Trophoblast cell (in vitro differentiated cells and primary cell): ENCODE results near the gene KLHL26. TPM values are rescaled to one million over a fixed set of nuclear protein-coding genes. Genes with fewer than 3 reads are reported as not detected.

Experiments
- DNase-seq, 2 donors: peaks; one replicate each; pipeline ENCODE4 v3.0.0-alpha.2; 2016
- H2AFZ ChIP-seq: 2 replicates; pipeline ENCODE4 v1.6.1; 2013; ENCODE audit warnings: low read length, moderate library complexity, mild to moderate bottlenecking; ENCODE audit not compliant: insufficient read depth, poor library complexity
- H2AK5ac ChIP-seq: 2 replicates; pipeline ENCODE4 v1.6.1; 2013; ENCODE audit warnings: mild to moderate bottlenecking, low read length
- H2BK120ac ChIP-seq: 2 replicates; pipeline ENCODE4 v1.6.1; 2013; ENCODE audit warnings: low read length, mild to moderate bottlenecking, moderate library complexity; ENCODE audit not compliant: insufficient read depth, poor library complexity
- H2BK12ac ChIP-seq: 2 replicates; pipeline ENCODE4 v1.6.1; 2013; ENCODE audit warnings: mild to moderate bottlenecking, low read length, moderate library complexity
- H2BK5ac ChIP-seq: 2 replicates; pipeline ENCODE4 v1.6.1; 2013; ENCODE audit warnings: low read length, low read depth, moderate library complexity, mild to moderate bottlenecking; ENCODE audit not compliant: poor library complexity
- H3K14ac ChIP-seq: 2 replicates; pipeline ENCODE4 v1.6.1; 2013; ENCODE audit warnings: mild to moderate bottlenecking, low read length
- H3K18ac ChIP-seq: 2 replicates; pipeline ENCODE4 v1.6.1; 2013; ENCODE audit warnings: mild to moderate bottlenecking, low read length
- H3K23ac ChIP-seq: 2 replicates; pipeline ENCODE4 v1.6.1; 2013; ENCODE audit warnings: low read length
- H3K27ac ChIP-seq: 2 replicates; pipeline ENCODE4 v1.5.1; 2013; ENCODE audit warnings: low read depth, mild to moderate bottlenecking, inconsistent platforms, low read length, moderate library complexity
- H3K27me3 ChIP-seq: 2 replicates; pipeline ENCODE4 v1.6.1; 2013; ENCODE audit warnings: inconsistent platforms, mild to moderate bottlenecking, low read length, moderate library complexity; ENCODE audit not compliant: insufficient read depth
- H3K36me3 ChIP-seq, 2 experiments: 1 replicate in 1 of 2; 2 replicates in 1 of 2; pipeline ENCODE4 v1.6.1; 2013; ENCODE audit warnings: low read length in 2 of 2, mild to moderate bottlenecking in 2 of 2, moderate library complexity in 1 of 2; ENCODE audit not compliant: insufficient read depth in 2 of 2, control insufficient read depth in 1 of 2
- H3K4ac ChIP-seq: 2 replicates; pipeline ENCODE4 v1.6.1; 2013; ENCODE audit warnings: low read depth, mild to moderate bottlenecking, low read length, moderate library complexity
- H3K4me1 ChIP-seq, 2 experiments: 1 replicate in 1 of 2; 2 replicates in 1 of 2; pipeline ENCODE4 v1.6.1; 2013; ENCODE audit warnings: low read length in 2 of 2, mild to moderate bottlenecking in 2 of 2, moderate library complexity in 1 of 2; ENCODE audit not compliant: insufficient read depth in 2 of 2, control insufficient read depth in 1 of 2
- H3K4me2 ChIP-seq: 2 replicates; pipeline ENCODE4 v1.6.1; 2013; ENCODE audit warnings: inconsistent platforms, mild to moderate bottlenecking, low read length, moderate library complexity
- H3K4me3 ChIP-seq: 2 replicates; pipeline ENCODE4 v1.5.1; 2013; ENCODE audit warnings: mild to moderate bottlenecking, low read depth, low read length, inconsistent platforms
- H3K79me1 ChIP-seq: one replicate; pipeline ENCODE4 v1.6.1; 2013; ENCODE audit warnings: low read length
- H3K79me2 ChIP-seq: 2 replicates; pipeline ENCODE4 v1.6.1; 2013; ENCODE audit warnings: low read length, mild to moderate bottlenecking; ENCODE audit not compliant: control insufficient read depth, insufficient read depth, poor library complexity
- H3K9ac ChIP-seq: 2 replicates; pipeline ENCODE4 v1.6.1; 2013; ENCODE audit warnings: mild to moderate bottlenecking, low read length
- H3K9me3 ChIP-seq: 2 replicates; pipeline ENCODE4 v1.6.1; 2013; ENCODE audit warnings: low read depth, mild to moderate bottlenecking, control low read depth, inconsistent platforms, low read length; ENCODE audit not compliant: insufficient read depth
- H4K12ac ChIP-seq: 2 replicates; pipeline ENCODE4 v1.6.1; 2013; ENCODE audit warnings: low read depth, mild to moderate bottlenecking, low read length, moderate library complexity
- H4K8ac ChIP-seq: 2 replicates; pipeline ENCODE4 v1.6.1; 2013; ENCODE audit warnings: low read depth, mild to moderate bottlenecking, low read length, moderate library complexity
- H4K91ac ChIP-seq: one replicate; pipeline ENCODE4 v1.6.1; 2013; ENCODE audit warnings: low read depth, mild to moderate bottlenecking, low read length, moderate library complexity
- WGBS: extraction: QIAGEN DNeasy Blood & Tissue Kit; methylation state at CpG from one replicate; pipeline ENCODE4 v1.1.7; 2013; ENCODE audit warnings: missing lambda C conversion rate; ENCODE audit not compliant: insufficient read length, insufficient coverage; ENCODE audit errors: extremely low coverage; 5-methylcytosine and 5-hydroxymethylcytosine counted together
- polyA plus RNA-seq: library from polyadenylated mRNA; stranded (reverse); fragments of 200-250 nt; gene quantifications from 2 replicates; pipeline ENCODE4 v1.2.3, GENCODE V29; 2013

Gene KLHL26
- polyA plus RNA-seq = 1.8 and 2.1 TPM in 2 replicates

- peak within 1 kb of the TSS; percentile 59 for H3K14ac ChIP-seq
- H3K9ac ChIP-seq = peak within 1 kb of the TSS; percentile 28
- no peak within 1 kb of the TSS for H2BK12ac ChIP-seq
- peak within 1 kb of the TSS; percentile 19 for H4K91ac ChIP-seq
- H3K36me3 ChIP-seq = no peaks in the 10 kb centered on the region
- H3K79me1 ChIP-seq = peaks cover 3% of the 10 kb centered on the region
- peak within 1 kb of the TSS; percentile 24 for H3K4ac ChIP-seq
- H3K27me3 ChIP-seq = no peaks in the 10 kb centered on the region
- H4K12ac ChIP-seq = peak within 1 kb of the TSS; percentile 47
- no CpG with 5 or more reads among the region's 47 CpGs for WGBS
- H2AK5ac ChIP-seq = peak within 1 kb of the TSS; percentile 51
- no peak within 1 kb of the TSS for H3K23ac ChIP-seq
- H3K18ac ChIP-seq = peak within 1 kb of the TSS; percentile 14
- peaks cover 3% of the 10 kb centered on the region for H3K79me2 ChIP-seq
- H2BK5ac ChIP-seq = no peak within 1 kb of the TSS
- no peak within 1 kb of the TSS for H3K27ac ChIP-seq
- no peak within 1 kb of the TSS for H2BK120ac ChIP-seq
- peak within 1 kb of the TSS; percentile 77 for H4K8ac ChIP-seq
- H2AFZ ChIP-seq = peak within 1 kb of the TSS; percentile 35
- peaks cover 1% of the 10 kb centered on the region for H3K9me3 ChIP-seq
- H3K4me2 ChIP-seq = peak within 1 kb of the TSS; percentile 64
- peak within 1 kb of the TSS; percentile 69 for H3K4me3 ChIP-seq
- H3K4me1 ChIP-seq = peaks cover 8% of the 10 kb centered on the region in 2 experiments
- no peak for DNase-seq
Measured at GRCh38 chr19:18636969-18637629, at the start of gene KLHL26. Gene KLHL26 (plus strand): TSS chr19:18637028. CDS start chr19:18637055, 27 bp downstream.

- Histone ChIP-seq H3K9me3 (peaks cover 6% of the 10 kb centered on the region), H3K23ac (no peak overlapping the region), H3K14ac (no peak overlapping the region), H2AFZ (no peak overlapping the region), H3K36me3 (peaks cover 4 to 6% of the 10 kb centered on the region in 2 experiments), H3K4ac (no peak overlapping the region), H3K4me1 (peaks cover 6 to 13% of the 10 kb centered on the region in 2 experiments), H3K79me1 (peaks cover 16% of the 10 kb centered on the region), H3K27ac (no peak overlapping the region), H2BK12ac (no peak overlapping the region), H3K4me2 (no peak overlapping the region), H3K79me2 (peaks cover 6% of the 10 kb centered on the region), H4K91ac (no peak overlapping the region), H3K9ac (no peak overlapping the region), H3K4me3 (no peak overlapping the region), H2BK5ac (no peak overlapping the region), H3K27me3 (no peaks in the 10 kb centered on the region), H4K8ac (peak overlapping the region; percentile 98), H2BK120ac (no peak overlapping the region), H3K18ac (no peak overlapping the region), H4K12ac (no peak overlapping the region), H2AK5ac (no peak overlapping the region)
- DNase-seq = no peak
- no CpG with 5 or more reads among the region's 12 CpGs for WGBS
Measured at GRCh38 chr19:18587561-18587960, 49.3 kb upstream of the KLHL26 start.

- WGBS = no CpG with 5 or more reads among the region's 16 CpGs
Measured at GRCh38 chr19:18587962-18588610, 48.7 kb upstream of the KLHL26 start.

GRCh38 chr19:18588611-18589379 lies 48.0 kb upstream of the KLHL26 start, which contains the start of gene REX1BD:
Gene REX1BD (plus strand): TSS chr19:18588798. CDS start chr19:18588802, 4 bp downstream.
- Histone ChIP-seq H3K4me1 (peaks cover 6 to 15% of the 10 kb centered on the region in 2 experiments), H2AFZ (peak within 1 kb of the TSS; percentile 86), H2BK5ac (peak within 1 kb of the TSS; percentile 86), H3K4ac (peak within 1 kb of the TSS; percentile 88), H3K4me2 (peak within 1 kb of the TSS; percentile 87), H3K27me3 (no peaks in the 10 kb centered on the region), H3K79me2 (peaks cover 6% of the 10 kb centered on the region), H2BK12ac (no peak within 1 kb of the TSS), H4K12ac (peak within 1 kb of the TSS; percentile 92), H3K14ac (peak within 1 kb of the TSS; percentile 96), H3K36me3 (peaks cover 4 to 6% of the 10 kb centered on the region in 2 experiments), H3K4me3 (peak within 1 kb of the TSS; percentile 84), H2AK5ac (peak within 1 kb of the TSS; percentile 16), H4K8ac (peak within 1 kb of the TSS; percentile 98), H3K23ac (no peak within 1 kb of the TSS), H3K9ac (peak within 1 kb of the TSS; percentile 65), H3K27ac (peak within 1 kb of the TSS; percentile 94), H4K91ac (peak within 1 kb of the TSS; percentile 95), H3K18ac (peak within 1 kb of the TSS; percentile 84), H3K79me1 (peaks cover 16% of the 10 kb centered on the region), H3K9me3 (peaks cover 6% of the 10 kb centered on the region), H2BK120ac (peak within 1 kb of the TSS; percentile 87)
- peak; percentile 71 to 84 for DNase-seq
- WGBS = no CpG with 5 or more reads among the region's 72 CpGs

More at GRCh38 chr19:18587962-18588610, 48.7 kb upstream of the KLHL26 start:
- peaks cover 16% of the 10 kb centered on the region for H3K79me1 ChIP-seq
- peak overlapping the region; percentile 17 for H2BK120ac ChIP-seq
- H2AK5ac ChIP-seq = no peak overlapping the region
- H3K18ac ChIP-seq = peak overlapping the region; percentile 8
- peak overlapping the region; percentile 45 for H4K91ac ChIP-seq
- DNase-seq = no peak
- no peak overlapping the region for H3K27ac ChIP-seq
- H3K4me1 ChIP-seq = peaks cover 6 to 13% of the 10 kb centered on the region in 2 experiments
- H3K27me3 ChIP-seq = no peaks in the 10 kb centered on the region
- peak overlapping the region; percentile 92 for H4K12ac ChIP-seq
- no peak overlapping the region for H3K4me3 ChIP-seq
- no peak overlapping the region for H3K4ac ChIP-seq
- peaks cover 6% of the 10 kb centered on the region for H3K79me2 ChIP-seq
- no peak overlapping the region for H3K23ac ChIP-seq
- peak overlapping the region; percentile 98 for H4K8ac ChIP-seq
- peak overlapping the region; percentile 87 for H3K4me2 ChIP-seq
- H3K14ac ChIP-seq = peak overlapping the region; percentile 24
- no peak overlapping the region for H2BK5ac ChIP-seq
- H3K9me3 ChIP-seq = peaks cover 6% of the 10 kb centered on the region
- H3K36me3 ChIP-seq = peaks cover 4 to 6% of the 10 kb centered on the region in 2 experiments
- H2AFZ ChIP-seq = peak overlapping the region; percentile 62
- no peak overlapping the region for H3K9ac ChIP-seq
- no peak overlapping the region for H2BK12ac ChIP-seq
